GM03348 (cell line): ENCODE results near the gene STKLD1.
"Not testable (repeated sequence)": the region's sequence is repeated elsewhere in the genome, so short reads cannot be mapped to it uniquely, and the experiment has no call there.

Experiments used
- DNase-seq: peaks from one replicate; pipeline ENCODE4 v3.0.0; 2012; ENCODE audit warnings: low spot score

Gene STKLD1

DNA sequence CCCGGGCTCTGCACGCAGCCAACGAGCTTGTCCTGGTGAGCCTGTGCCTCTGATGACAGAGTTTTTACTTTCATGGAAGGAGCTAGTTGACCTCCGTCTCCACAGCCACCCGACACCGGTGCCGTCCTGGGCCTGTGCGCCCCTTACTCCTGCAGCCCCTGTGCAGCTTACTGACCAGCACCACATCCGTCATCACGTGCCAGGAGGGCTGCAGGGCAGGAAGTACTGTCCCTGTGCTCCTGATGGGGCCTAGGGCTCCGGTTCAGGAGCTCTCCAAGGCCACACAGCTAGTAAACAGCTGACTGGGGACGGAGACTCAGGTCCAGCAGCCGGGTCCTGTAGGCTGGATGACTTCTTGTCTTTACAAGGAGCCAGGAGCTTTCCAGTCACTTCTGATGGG lies 10.2 kb downstream of the STKLD1 start:
- DNase-seq, result no peak

DNA sequence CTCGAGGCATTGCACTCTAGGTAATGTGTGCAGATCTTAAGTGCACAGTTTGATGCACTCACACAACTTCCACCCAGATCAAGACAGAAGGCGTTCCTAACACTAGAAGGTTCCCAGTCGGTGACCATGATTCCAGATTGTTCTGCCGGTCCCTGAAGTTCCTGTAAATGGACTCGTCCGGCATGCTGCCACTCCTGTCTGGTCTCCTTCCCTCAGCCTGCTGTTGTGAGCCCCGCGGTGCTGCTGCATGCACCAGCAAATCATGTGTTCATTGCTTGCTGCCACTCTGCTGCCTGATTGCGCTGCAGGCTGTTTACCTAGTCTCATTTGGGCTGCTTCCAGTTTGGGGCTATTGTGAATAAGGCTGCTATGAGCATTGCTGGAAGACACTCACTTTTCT lies 11.5 kb downstream of the STKLD1 start:
- DNase-seq, result no peak

DNA sequence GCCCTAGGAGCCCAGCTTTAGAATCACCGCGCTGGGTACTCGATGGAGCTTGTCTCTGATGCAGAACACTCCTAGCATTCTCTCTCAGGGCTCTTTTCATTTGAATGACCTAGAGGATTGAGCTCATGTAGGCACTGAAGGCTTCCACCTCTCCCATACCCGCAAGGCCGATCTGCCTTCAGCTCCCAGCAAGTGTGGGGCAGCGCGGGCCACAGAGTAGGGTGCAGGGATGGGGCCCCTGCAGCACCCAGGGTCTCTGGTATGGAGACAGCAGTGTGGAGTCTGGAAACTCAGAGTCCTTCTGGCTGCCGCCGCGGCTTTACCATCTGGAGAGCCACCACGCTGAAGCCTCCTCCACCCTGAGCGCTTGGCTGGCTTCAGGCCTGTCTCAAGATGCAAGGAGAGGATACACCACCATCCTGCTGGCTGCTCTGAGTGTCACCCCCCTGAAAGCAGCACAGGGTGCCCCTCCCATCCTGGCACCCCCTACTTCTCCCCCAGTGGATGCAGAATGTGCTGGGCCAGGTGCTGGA lies 12.9 kb downstream of the STKLD1 start:
- no peak for DNase-seq

DNA sequence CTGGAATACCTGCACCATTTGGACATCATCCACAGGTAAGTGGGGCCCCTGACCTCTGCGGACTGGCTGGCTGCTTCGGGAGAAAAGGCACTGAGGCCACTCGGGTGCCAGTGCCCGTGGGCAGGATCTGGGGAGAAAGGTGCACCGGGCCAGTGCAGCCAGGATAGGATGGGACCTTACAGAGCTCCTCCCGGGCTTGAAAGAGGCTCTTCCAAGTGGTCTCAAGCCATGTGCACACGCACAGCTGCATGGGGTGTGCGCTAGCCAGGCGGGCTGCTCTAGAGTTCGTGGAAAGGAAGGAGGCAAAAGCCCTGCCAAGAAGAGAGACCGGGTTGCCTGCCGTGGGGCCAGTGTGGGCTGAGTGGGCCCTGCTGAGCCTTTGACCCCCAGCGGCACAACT lies 13.4 kb downstream of the STKLD1 start:
- no peak for DNase-seq

DNA sequence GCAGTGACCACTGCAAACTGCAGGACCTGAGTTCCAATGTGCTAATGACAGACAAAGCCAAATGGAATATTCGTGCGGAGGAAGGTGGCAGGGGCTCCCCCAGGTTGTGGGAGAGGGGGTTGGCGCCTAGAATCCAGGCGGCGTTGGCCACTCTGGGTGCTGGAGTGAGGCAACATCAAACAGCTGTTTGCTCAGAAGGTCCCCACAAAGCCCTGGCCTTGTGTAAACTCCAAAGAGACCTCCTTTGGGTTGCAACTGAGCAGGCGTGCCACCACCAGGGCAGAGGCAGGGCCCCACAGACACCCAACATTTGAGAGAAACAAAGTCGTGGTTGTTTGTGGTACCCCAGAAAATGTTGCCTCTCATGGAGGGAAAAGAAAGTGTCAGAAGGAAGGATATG lies 14.5 kb downstream of the STKLD1 start:
- no peak for DNase-seq

DNA sequence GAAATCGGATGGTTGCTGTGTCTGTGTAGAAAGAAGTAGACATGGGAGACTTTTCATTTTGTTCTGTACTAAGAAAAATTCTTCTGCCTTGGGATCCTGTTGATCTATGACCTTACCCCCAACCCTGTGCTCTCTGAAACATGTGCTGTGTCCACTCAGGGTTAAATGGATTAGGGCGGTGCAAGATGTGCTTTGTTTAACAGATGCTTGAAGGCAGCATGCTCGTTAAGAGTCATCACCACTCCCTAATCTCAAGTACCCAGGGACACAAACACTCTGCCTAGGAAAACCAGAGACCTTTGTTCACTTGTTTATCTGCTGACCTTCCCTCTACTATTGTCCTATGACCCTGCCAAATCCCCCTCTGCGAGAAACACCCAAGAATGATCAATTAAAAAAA lies 15.3 kb downstream of the STKLD1 start:
- not testable (repeated sequence) for DNase-seq

DNA sequence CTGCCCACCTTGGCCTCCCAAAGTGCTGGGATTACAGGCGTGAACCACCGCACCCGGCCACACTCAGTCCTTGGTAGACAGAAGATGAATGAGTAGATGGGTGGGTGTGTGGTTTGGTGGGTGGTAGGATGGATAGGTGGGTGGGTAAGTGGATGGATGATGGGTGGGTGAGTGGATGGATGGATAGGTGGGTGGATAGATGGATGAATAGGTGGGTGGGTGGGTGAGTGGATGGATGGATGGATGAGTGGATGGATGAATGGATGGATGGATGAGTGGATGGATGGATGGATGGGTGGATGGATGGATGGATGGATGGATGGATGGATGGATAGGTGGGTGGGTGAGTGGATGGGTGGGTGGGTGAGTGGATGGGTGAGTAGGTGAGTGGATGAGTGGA lies 16.1 kb downstream of the STKLD1 start:
- DNase-seq, result not testable (repeated sequence)

DNA sequence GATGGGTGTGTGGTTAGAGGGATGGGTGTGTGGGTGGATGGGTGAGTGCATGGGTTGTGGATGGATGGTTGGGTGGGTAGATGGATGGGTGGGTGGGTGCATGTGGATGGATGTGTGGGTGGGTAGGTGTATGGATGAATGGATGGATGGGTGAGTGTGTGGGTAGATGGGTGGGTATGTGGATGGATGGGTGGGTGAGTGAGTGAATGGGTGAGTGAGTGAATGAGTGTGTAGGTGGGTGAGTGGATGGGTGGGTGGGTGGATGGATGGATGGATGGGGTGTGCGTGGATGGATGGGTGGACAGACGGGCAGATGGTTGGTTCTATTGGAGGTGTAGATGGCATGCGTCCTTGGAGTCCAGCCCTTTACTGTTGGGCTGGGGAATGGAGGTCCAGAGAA lies 17.2 kb downstream of the STKLD1 start:
- DNase-seq, result no peak

DNA sequence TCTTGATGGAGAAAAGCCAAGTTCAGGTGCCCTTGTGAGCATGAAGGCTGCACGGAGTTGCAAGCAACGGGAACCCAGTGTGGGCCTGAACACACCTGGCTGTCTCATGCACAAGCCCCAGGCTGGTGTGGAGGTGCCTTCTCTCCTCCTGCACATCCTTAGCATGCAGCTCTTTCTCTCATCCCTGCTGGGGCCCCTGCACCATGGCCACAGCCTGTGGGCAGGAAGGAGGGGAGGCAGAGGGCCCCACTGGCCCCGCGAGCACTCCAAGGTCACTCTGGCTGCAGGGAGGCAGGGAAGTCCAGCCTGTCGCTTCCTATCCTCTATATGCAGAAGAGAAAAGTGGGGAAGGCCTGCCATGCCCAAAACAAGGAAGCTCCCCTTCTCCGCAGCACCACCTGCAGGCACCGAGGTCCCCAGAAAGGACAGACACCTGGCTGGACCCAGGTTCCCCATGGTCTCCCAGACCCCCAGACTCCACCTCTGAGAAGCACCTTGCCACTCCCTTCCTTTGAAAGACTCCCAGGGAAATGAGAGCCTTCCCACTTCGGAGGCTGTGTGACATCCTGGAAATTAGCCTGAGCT lies 18.6 kb downstream of the STKLD1 start:
- no peak for DNase-seq

DNA sequence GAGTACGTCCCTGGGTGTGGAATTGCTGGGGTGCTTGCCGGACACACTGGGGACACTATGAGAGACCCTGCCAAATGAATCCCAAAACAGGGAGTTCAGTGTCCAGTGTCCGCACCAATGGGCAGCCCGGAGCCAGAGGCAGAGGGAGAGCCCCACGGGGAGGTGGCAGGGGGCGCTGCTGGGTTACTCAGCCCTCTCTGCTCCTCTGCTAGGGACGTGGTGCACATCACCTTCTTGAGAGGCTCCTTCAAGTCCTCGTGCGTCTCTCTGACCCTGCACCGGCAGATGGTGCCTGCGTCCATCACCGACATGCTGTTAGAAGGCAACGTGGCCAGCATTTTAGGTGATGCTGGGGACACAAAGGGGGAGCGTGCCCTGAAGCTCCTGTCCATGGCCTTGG lies 20.8 kb downstream of the STKLD1 start:
- peak; percentile 51 for DNase-seq

DNA sequence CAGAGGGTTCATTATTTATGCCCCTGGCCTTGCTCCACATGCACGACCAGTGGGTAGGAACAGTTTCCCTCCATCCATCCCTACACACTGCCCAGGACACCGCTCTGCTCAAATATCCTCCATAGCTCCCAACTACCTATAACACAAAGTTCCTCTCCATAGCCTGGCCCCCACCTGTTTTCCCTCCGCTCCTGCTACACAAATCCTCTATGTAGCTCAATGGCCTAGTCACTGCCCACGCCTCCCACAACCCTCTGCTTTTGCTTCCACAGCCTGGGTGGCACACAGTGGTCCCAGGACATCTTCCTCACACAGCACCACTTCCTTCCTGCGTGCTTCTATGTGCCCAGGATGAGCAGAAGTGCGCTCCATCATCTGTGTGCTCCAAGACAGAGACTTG lies 21.2 kb downstream of the STKLD1 start:
- no peak for DNase-seq

DNA sequence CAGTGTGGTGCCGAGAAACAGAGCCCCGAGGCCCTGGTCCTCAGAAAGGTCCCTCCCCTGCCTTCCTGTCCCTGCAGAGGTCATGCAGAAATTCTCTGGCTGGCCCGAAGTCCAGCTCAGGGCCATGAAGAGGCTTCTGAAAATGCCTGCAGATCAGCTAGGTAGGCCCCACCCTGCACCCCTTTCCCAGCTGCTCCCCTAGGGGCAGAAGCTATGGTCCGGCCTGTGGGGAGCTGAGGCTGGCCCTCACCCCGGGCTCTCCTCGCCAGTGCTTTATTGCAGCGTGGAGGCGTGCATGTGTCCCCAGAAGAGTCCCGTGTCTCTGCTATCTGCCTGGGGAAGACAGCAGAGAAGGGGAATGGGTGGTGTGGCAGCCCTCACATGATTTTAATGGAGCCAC lies 21.7 kb downstream of the STKLD1 start:
- no peak for DNase-seq

DNA sequence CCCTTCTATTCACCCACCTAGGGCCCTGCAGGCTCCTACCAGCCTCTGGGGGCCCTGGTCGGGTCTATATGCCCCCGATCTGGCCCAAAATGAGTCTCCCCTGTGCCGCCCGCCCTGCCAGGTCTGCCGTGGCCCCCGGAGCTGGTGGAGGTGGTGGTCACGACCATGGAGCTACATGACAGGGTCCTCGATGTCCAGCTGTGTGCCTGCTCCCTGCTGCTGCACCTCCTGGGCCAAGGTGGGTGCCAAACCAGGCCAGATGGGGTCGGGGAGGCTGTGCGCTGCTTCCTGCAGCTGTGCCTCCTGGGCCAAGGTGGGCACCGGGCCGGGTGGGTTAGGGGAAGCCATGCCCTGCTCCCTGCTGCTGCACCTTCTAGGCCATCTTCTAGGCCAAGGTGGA lies 24.1 kb downstream of the STKLD1 start:
- DNase-seq, result no peak

DNA sequence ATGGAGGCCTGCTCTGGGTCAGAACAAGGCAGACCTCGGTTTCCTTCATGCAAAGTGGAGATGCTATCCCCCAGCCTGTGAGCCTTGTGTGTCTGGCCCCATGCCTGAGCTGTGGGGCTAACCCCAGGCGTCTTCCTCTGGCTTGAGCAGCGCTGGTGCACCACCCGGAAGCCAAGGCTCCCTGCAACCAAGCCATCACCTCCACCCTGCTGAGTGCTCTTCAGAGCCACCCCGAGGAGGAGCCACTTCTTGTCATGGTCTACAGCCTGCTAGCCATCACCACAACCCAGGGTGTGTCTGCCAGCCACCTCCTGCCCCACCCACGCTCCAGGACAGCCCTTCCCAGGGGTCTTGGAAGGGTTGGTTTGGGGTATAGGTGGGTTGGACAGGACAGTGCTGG lies 25.4 kb downstream of the STKLD1 start:
- DNase-seq, result no peak

DNA sequence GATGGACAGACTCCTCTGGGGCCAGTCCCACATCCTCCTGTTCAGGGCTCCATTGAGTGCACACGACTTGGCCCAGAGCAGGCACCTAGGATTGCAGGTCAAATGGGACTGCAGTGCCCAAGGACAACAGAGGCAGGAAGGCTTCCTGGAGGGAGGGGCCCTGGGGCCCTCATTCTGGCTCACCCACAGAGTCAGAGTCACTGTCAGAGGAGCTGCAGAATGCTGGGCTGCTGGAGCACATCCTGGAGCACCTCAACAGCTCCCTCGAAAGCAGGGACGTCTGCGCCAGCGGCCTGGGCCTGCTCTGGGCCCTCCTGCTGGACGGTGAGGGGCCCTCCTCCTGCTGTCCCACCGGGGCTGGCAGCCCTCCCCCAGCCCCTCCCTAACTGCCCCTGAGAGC lies 26.5 kb downstream of the STKLD1 start:
- DNase-seq, result no peak

DNA sequence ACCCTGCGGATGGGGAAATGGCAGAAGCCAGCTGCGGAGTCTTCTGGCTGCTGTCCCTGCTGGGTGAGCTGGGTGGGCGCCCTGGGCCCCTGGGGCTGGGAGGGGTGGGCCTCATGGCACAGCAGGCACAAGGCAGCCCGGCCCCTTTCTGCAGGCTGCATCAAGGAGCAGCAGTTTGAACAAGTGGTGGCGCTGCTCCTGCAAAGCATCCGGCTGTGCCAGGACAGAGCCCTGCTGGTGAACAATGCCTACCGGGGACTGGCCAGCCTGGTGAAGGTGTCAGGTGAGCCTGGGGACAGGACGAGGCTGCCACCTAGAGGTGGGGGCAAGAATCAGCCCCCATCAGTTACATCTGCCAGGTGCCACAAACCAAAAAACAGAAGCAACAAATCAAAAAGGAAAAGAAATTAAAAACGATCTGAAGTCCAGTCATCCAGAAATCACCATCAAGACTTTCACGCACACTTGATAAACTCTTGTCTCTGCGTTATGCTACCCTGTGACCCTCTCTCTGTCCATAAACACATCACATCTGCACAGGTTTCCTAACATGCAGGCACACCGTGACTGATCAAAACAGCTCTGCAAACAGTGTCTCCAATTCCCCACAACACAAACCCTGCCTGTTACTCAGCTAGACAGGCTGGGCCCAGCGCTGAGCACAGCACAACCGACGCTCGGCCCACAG lies 27.7 kb downstream of the STKLD1 start:
- DNase-seq, result peak; percentile 52

DNA sequence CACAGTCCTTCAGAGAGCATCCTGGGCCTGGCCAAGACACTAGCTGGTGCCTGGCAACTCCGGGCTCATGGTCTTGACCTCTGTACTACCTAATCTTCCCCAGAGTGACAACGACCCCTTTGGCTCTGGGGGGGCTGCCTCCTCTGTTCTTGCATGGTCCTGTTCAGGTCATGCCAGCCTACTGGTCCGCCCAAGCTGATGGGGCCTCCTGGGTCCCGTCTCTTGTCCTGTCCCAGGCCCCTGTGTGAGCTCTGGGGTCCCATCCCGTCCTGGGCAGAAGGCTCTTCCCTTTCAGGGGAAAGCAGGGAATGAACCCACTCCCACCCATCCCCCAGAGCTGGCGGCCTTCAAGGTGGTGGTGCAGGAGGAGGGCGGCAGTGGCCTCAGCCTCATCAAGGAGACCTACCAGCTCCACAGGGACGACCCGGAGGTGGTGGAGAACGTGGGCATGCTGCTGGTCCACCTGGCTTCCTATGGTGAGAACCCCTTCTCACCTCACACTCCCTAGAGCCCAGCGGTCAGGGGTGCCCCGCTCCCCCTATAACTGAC lies 28.4 kb downstream of the STKLD1 start:
- DNase-seq, result no peak

DNA sequence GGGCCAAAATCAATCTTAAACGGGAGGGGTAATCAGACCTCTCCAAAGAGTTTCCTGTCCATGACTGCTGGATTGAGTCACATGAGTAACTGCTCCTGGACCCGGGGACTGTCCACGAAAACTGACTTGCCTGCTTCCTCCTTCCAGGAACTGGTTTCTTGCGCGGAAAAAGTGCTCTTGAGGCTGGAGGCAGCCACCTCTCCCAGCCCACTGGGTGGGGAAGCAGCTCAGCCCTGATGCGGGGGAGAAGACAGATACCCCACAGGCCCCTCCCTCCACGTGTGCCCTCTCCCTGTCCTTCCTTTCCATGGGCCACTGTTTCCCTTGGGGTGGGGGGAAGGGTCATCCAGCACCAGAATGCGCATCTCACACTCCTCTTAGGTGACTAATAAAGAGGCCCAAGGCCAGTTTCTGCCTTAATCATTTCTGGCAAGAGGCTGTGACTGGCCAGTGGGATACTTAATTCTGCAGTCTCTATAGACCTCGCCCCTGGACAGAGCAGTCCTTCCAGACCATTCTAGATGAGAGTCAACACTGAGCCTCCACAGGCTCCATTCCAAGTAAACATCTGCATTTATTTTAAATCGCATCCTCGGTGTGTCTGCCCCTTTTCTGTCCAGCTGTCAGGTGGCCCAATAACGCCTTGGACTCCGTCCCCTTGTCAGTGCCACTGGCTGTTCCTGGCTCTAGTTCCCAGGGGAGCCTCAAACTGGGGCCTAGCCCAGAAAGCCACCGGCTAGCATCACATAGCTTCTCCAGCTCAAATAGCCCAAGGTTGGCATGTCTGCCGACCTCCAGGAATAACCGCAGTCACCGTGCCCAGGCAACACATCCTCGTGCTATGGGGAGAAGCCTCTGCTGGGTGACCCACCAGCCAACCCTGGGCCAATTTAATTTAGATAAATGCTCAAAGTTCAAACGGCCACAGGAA lies 29.6 kb downstream of the STKLD1 start:
- peak; percentile 25 for DNase-seq

DNA sequence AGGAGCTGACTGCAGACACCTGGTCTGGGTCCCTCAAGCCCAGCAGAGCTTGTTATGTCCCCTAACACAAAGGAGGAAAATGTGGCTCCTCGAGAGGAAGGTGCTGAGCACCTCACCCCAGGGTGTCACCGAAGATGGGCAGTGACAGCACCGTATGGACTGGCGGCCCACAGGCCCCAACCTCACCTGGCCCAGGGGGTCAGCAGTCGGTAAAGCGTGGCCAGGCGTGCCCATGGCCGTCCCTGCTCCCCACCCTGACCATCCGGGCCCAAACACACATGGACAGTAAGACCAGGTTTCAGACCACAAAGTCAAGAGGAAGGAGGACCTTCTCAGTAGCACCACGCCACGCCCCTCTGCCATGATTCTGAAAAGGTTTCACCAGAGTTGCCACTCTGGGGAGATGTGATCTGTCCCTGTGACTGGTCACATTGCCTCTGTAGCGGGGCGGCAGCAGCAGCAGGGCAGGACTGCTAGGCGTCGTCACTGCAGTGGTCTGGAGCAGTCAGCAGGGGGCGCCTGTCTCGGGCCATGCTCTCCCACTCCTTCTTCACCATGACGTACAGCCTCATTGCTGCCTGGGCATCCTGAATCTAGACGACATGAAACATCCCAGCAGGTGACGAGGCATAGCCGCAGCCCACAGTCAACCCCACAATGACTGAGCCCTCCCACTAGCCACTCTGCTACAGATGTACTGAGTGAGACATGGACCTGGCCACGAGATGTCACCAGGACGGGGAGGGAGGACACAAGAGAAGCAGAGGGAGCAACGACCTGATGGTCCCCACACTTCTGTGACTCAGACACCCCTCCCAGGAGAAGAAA lies 30.5 kb downstream of the STKLD1 start:
- peak; percentile 92 for DNase-seq

DNA sequence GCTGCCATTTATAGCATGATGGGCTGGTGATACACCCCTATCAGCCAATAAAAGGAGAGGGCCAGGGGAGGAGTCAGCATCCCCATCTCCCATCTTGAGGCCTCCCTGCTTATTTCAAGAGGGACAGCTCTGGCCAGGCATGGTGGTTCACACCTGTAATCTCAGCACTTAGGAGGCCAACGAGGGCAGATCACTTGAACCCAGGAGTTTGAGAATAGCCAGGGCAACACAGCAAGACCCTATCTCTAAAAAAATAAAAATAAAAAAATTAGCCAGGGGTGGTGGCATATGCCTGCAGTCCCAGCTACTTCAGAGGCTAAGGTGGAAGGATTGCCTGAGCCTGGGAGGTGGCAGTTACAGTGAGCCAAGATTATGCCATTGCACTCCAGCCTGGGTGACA lies 31.9 kb downstream of the STKLD1 start:
- no peak for DNase-seq

DNA sequence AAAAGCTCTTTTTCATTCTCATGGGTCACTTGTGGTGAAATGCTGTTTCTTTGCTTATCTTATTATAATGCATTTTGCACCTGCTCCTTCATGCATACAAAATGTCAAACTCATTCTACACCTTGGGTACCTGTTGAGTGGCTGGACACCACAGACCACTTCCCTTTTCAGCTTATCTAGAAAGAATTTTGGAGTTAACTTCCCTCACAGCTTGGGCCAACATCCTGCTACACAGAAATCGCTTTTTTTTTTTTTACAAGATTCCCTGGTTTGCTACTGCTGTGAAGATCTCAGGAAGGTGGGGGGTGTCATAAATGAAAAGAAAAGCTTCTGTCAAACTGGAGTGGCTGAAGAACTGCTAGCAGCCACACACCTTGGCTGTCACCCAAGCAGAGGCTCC lies 39.0 kb downstream of the STKLD1 start:
- no peak for DNase-seq
